T-helper 9 cell (primary cell): Measurements from ENCODE around the gene GANC.
A peak's percentile ranks its signal among the peaks of the same experiment; 100 is the strongest.
"Not testable (repeated sequence)": the region's sequence is repeated elsewhere in the genome, so short reads cannot be mapped to it uniquely, and the experiment has no call there.

ENCODE experiments used
- DNase-seq: peaks from one replicate; pipeline ENCODE4 v3.0.0-alpha.2; 2020
- total RNA-seq, 2 donors: gene quantifications; one replicate each; lab custom pipeline; 2026; lab: John Stamatoyannopoulos, UW

Gene GANC
- total RNA-seq, result 20.0 to 27.3 reads per million in 2 donors

- peak; percentile 90 for DNase-seq
These were observed at the start of gene GANC, which contains the start of gene TMEM87A for GRCh38 chr15:42272939-42273899. Gene GANC (plus strand): TSS chr15:42273201. CDS start chr15:42274482, 1,281 bp downstream. Gene TMEM87A (minus strand): TSS chr15:42273433. CDS start chr15:42273398, 35 bp downstream.

- DNase-seq, result no peak
These were observed 46.4 kb upstream of the GANC start for GRCh38 chr15:42226648-42227047.

- no peak for DNase-seq
These were observed 45.0 kb upstream of the GANC start for GRCh38 chr15:42228036-42228435.

GRCh38 chr15:42228981-42229380 lies 44.0 kb upstream of the GANC start:
- DNase-seq, result not testable (repeated sequence)

- DNase-seq, result no peak
These were observed 41.9 kb upstream of the GANC start for GRCh38 chr15:42231088-42231487.

GRCh38 chr15:42232606-42233005 lies 40.4 kb upstream of the GANC start:
- no peak for DNase-seq

GRCh38 chr15:42233107-42233506 lies 39.9 kb upstream of the GANC start:
- no peak for DNase-seq

GRCh38 chr15:42239528-42240182 lies 33.3 kb upstream of the GANC start:
- no peak for DNase-seq

GRCh38 chr15:42240823-42241222 lies 32.2 kb upstream of the GANC start:
- DNase-seq, result no peak

GRCh38 chr15:42253300-42253699 lies 19.7 kb upstream of the GANC start:
- no peak for DNase-seq

GRCh38 chr15:42264795-42265194 lies 8.2 kb upstream of the GANC start:
- no peak for DNase-seq

GRCh38 chr15:42267286-42267685 lies 5.7 kb upstream of the GANC start:
- DNase-seq, result no peak

- DNase-seq, result no peak
These were observed 2.5 kb upstream of the GANC start for GRCh38 chr15:42270551-42270950.

GRCh38 chr15:42270996-42271395 lies 2.0 kb upstream of the GANC start:
- no peak for DNase-seq

- DNase-seq, result peak; percentile 42
These were observed 1.1 kb downstream of the GANC start for GRCh38 chr15:42273900-42274701.

GRCh38 chr15:42274702-42274989 lies 1.6 kb downstream of the GANC start:
- no peak for DNase-seq

- no peak for DNase-seq
These were observed 2.9 kb downstream of the GANC start for GRCh38 chr15:42275780-42276391.

GRCh38 chr15:42276762-42277161 lies 3.8 kb downstream of the GANC start:
- DNase-seq, result no peak

- no peak for DNase-seq
These were observed 6.3 kb downstream of the GANC start for GRCh38 chr15:42279234-42279723.

GRCh38 chr15:42282344-42282743 lies 9.3 kb downstream of the GANC start:
- DNase-seq, result no peak

- no peak for DNase-seq
These were observed 9.9 kb downstream of the GANC start for GRCh38 chr15:42282926-42283325.

- no peak for DNase-seq
These were observed 10.7 kb downstream of the GANC start for GRCh38 chr15:42283671-42284070.

GRCh38 chr15:42284551-42284950 lies 11.6 kb downstream of the GANC start:
- DNase-seq, result no peak
